ENCODE data around the gene PRPF6.

DNA sequence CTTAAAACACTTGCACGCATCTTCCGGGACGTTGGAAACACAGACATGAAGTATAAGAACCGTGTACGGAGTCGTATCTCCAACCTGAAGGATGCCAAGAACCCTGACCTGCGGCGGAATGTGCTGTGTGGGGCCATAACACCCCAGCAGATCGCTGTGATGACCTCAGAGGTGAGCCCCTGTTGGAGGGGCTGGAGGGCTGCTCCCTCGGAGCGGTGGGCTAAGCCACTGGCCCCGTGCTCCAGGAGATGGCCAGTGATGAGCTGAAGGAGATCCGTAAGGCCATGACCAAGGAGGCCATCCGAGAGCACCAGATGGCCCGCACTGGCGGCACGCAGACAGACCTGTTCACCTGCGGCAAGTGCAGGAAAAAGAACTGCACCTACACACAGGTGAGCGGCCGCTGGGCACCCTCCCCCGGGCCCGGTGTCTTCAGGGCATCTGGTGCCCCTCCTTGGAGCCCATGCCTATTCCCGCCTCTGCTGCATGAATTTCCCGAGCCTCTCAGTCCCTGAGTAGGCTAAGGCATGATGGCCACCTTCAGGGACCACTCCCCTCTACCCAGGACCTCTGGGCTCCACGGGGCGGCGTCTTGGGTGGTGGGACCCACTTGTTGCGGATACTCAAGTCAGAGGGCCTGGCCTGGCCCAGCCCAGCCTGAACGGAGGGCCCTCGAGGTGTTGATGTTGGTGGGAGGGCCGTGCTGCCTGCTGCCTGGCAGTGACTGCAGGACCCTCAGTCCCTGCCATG lies 89.5 kb downstream of the PRPF6 start:
- TF ChIP-seq, protein P1, sequence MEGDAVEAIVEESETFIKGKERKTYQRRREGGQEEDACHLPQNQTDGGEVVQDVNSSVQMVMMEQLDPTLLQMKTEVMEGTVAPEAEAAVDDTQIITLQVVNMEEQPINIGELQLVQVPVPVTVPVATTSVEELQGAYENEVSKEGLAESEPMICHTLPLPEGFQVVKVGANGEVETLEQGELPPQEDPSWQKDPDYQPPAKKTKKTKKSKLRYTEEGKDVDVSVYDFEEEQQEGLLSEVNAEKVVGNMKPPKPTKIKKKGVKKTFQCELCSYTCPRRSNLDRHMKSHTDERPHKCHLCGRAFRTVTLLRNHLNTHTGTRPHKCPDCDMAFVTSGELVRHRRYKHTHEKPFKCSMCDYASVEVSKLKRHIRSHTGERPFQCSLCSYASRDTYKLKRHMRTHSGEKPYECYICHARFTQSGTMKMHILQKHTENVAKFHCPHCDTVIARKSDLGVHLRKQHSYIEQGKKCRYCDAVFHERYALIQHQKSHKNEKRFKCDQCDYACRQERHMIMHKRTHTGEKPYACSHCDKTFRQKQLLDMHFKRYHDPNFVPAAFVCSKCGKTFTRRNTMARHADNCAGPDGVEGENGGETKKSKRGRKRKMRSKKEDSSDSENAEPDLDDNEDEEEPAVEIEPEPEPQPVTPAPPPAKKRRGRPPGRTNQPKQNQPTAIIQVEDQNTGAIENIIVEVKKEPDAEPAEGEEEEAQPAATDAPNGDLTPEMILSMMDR (IDR thresholded peaks at IDR 0.05), result no peak
- TF ChIP-seq ZFX (IDR thresholded peaks at IDR 0.05; ENCODE audit: borderline replicate concordance), result no peak

All from 22Rv1 (cell line).